Measurements from ENCODE around the gene SLC22A5. TPM values are rescaled to one million over a fixed set of nuclear protein-coding genes. Genes with fewer than 3 reads are reported as not detected.
A peak's percentile ranks its signal among the peaks of the same experiment; 100 is the strongest.
"Not testable (repeated sequence)": the region's sequence is repeated elsewhere in the genome, so short reads cannot be mapped to it uniquely, and the experiment has no call there.

SLC22A5 gene
- total and polyA plus RNA-seq, 2 donors (not counting 1 experiment from before 2014, with no cell fraction given) = 5.7 to 12.9 TPM

DNA sequence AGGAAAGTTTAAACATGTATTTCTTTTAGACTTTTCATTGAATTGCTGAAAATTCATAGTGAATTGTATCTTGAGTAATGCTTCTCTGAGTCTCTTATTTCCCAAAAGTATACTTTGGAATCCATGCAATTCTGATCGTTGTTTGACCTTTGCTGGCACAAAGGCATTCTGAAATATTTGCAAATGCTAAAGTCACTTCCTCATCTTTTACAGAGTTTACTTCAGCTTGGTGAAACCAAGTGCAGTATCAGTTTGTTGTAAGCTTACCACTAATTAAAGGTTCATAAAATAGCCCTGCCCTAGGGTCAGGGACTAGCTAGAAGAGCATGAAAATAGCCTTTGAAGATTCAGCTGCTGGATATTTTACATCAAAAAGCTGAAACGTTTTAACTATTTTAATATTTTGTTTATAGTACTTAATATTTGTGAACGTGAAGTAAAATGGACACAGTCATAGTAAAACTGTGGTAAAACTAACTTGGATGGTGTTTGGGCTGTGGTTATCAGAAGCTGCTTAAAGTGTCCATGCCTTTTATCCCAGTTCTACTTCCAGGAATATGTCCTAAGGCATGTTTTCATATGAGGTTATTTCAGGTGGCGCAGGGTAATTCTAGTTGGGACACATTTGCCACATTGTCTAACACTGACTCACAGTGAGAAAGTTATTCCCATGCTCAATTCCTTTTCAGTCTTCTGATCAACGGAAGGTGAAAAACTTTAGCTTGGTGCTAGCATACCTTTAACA is 45.3 kb downstream of the SLC22A5 start:
- H3K4me3 ChIP-seq (ENCODE audit: control extremely low read depth in 1 of 5, extremely low read depth in 1 of 5, insufficient read depth in 1 of 5, low read depth in 2 of 5, low read length in 4 of 5) = peak overlapping the region in 2 of 5 experiments; percentile 6 to 23
- H3K4me1 ChIP-seq (ENCODE audit: control insufficient read depth in 2 of 2, insufficient read depth in 2 of 2, low read length in 2 of 2) = peaks cover 76 to 79% of the 10 kb centered on the region in 2 donors
- no peaks in the 10 kb centered on the region for H4K20me1 ChIP-seq (ENCODE audit: control insufficient read depth, insufficient read depth, low read length, poor library complexity, severe bottlenecking)
- peak overlapping the region; percentile 56 for H3K4me2 ChIP-seq (replicated peaks; ENCODE audit: low read depth, low read length, poor library complexity, severe bottlenecking)
- peak overlapping the region; percentile 31 for H3K9ac ChIP-seq (ENCODE audit: low read length)
- ATAC-seq (ENCODE audit: low read depth) (no peak), DNase-seq (peak; percentile 42)
- no peaks in the 10 kb centered on the region for H3K9me3 ChIP-seq (ENCODE audit: control extremely low read depth in 1 of 3, control insufficient read depth in 2 of 3, insufficient read depth in 1 of 3, low read length in 2 of 3)
- H3K27me3 Mint-ChIP-seq = no peaks in the 10 kb centered on the region
- peak overlapping the region; percentile 84 for H3K4me3 Mint-ChIP-seq
- peaks cover 87% of the 10 kb centered on the region for H3K4me1 Mint-ChIP-seq
- ChIA-PET POLR2A (interaction anchor here (0.6 to 6.2 kb wide), 8 partner anchors 10 to 84 kb away, joined by 3 to 47 read pairs (median 3); partner anchors contain the start of gene IRF1), CTCF (interaction anchor here (1.0 to 6.2 kb wide), 15 partner anchors 9 to 140 kb away, joined by 3 to 68 read pairs (median 7); partner anchors contain the start of gene IRF1)
- TF ChIP-seq, protein P1, sequence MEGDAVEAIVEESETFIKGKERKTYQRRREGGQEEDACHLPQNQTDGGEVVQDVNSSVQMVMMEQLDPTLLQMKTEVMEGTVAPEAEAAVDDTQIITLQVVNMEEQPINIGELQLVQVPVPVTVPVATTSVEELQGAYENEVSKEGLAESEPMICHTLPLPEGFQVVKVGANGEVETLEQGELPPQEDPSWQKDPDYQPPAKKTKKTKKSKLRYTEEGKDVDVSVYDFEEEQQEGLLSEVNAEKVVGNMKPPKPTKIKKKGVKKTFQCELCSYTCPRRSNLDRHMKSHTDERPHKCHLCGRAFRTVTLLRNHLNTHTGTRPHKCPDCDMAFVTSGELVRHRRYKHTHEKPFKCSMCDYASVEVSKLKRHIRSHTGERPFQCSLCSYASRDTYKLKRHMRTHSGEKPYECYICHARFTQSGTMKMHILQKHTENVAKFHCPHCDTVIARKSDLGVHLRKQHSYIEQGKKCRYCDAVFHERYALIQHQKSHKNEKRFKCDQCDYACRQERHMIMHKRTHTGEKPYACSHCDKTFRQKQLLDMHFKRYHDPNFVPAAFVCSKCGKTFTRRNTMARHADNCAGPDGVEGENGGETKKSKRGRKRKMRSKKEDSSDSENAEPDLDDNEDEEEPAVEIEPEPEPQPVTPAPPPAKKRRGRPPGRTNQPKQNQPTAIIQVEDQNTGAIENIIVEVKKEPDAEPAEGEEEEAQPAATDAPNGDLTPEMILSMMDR (IDR thresholded peaks at IDR 0.05) = no peak
- no peak for TF ChIP-seq EZH2 (IDR thresholded peaks at IDR 0.05; ENCODE audit: borderline replicate concordance, insufficient read depth, low read depth, low read length, poor library complexity, severe bottlenecking)
- peak overlapping the region; percentile 94 for H3K27ac Mint-ChIP-seq
- peaks cover 88% of the 10 kb centered on the region for H3K79me2 ChIP-seq (ENCODE audit: control insufficient read depth, insufficient read depth, low read length)
- peak overlapping the region; percentile 54 to 96 for H3K27ac ChIP-seq (ENCODE audit: low read length in 2 of 2)
- 0% methylated on average over 1 of the region's 5 CpGs for WGBS (ENCODE audit: insufficient coverage)
- intact Hi-C loops (cut with micrococcal nuclease) = no loop called here
- H3K27me3 ChIP-seq (replicated peaks in 1 of 4; ENCODE audit: control extremely low read depth in 1 of 4, control insufficient read depth in 3 of 4, insufficient read depth in 4 of 4, low read length in 3 of 4) = no peaks in the 10 kb centered on the region
- H3K9me3 Mint-ChIP-seq (ENCODE audit: insufficient read depth) = no peaks in the 10 kb centered on the region
- peak overlapping the region; percentile 27 for H2AFZ ChIP-seq (ENCODE audit: insufficient read depth, low read depth, low read length, poor library complexity, severe bottlenecking)
- H3K36me3 ChIP-seq (replicated peaks in 1 of 2; ENCODE audit: control extremely low read depth in 1 of 2, control insufficient read depth in 1 of 2, extremely low read depth in 1 of 2, insufficient read depth in 2 of 2, low read length in 1 of 2) = peaks cover 1 to 8% of the 10 kb centered on the region in 2 experiments

DNA sequence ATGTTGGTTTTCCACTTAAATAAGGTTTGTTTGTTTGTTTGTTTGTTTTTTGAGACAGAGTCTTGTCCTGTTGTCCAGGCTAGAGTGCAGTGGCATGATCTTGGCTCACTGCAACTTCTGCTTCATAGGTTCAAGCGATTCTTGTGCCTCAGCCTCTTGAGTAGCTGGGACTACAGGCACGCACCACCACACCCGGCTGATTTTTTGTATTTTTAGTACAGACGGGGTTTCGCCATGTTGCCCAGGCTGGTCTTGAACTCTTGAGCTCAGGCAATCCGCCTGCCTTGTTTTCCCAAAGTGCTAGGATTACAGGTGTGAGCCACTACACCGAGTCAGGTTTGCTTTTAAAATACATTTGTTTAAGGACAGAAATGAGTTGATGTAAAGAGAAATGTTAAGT is 46.0 kb downstream of the SLC22A5 start:
- intact Hi-C loops (cut with micrococcal nuclease); H4K20me1 ChIP-seq (ENCODE audit: control insufficient read depth, insufficient read depth, low read length, poor library complexity, severe bottlenecking); H3K9me3 Mint-ChIP-seq (ENCODE audit: insufficient read depth); DNase-seq; H3K27me3 Mint-ChIP-seq; H3K9me3 ChIP-seq (ENCODE audit: control extremely low read depth in 1 of 3, control insufficient read depth in 2 of 3, insufficient read depth in 1 of 3, low read length in 2 of 3); ATAC-seq (ENCODE audit: low read depth); H3K27me3 ChIP-seq (replicated peaks in 1 of 4; ENCODE audit: control extremely low read depth in 1 of 4, control insufficient read depth in 3 of 4, insufficient read depth in 4 of 4, low read length in 3 of 4): not testable (repeated sequence)
- ChIA-PET POLR2A (interaction anchor here (0.8 to 6.2 kb wide), 6 partner anchors 9 to 83 kb away, joined by 3 to 47 read pairs (median 4); partner anchors contain the start of gene IRF1), CTCF (interaction anchor here (1.1 to 6.2 kb wide), 12 partner anchors 8 to 141 kb away, joined by 3 to 68 read pairs (median 9); partner anchors contain the start of gene IRF1)
- peak overlapping the region in 1 of 5 experiments; percentile 23 for H3K4me3 ChIP-seq (ENCODE audit: control extremely low read depth in 1 of 5, extremely low read depth in 1 of 5, insufficient read depth in 1 of 5, low read depth in 2 of 5, low read length in 4 of 5)
- H3K4me2 ChIP-seq (replicated peaks; ENCODE audit: low read depth, low read length, poor library complexity, severe bottlenecking) = peak overlapping the region; percentile 56
- WGBS (ENCODE audit: insufficient coverage) = 9% methylated on average over 6 of the region's 7 CpGs
- H3K9ac ChIP-seq (ENCODE audit: low read length) = peak overlapping the region; percentile 31
- H2AFZ ChIP-seq (ENCODE audit: insufficient read depth, low read depth, low read length, poor library complexity, severe bottlenecking) = peak overlapping the region; percentile 26
- peaks cover 80 to 81% of the 10 kb centered on the region in 2 donors for H3K4me1 ChIP-seq (ENCODE audit: control insufficient read depth in 2 of 2, insufficient read depth in 2 of 2, low read length in 2 of 2)
- Mint-ChIP-seq H3K4me1 (peaks cover 89% of the 10 kb centered on the region), H3K27ac (peak overlapping the region; percentile 94), H3K4me3 (peak overlapping the region; percentile 84)
- peak overlapping the region; percentile 54 to 96 for H3K27ac ChIP-seq (ENCODE audit: low read length in 2 of 2)
- peaks cover 1 to 13% of the 10 kb centered on the region in 2 experiments for H3K36me3 ChIP-seq (replicated peaks in 1 of 2; ENCODE audit: control extremely low read depth in 1 of 2, control insufficient read depth in 1 of 2, extremely low read depth in 1 of 2, insufficient read depth in 2 of 2, low read length in 1 of 2)
- peaks cover 95% of the 10 kb centered on the region for H3K79me2 ChIP-seq (ENCODE audit: control insufficient read depth, insufficient read depth, low read length)
